MM.1S (cell line): Measurements from ENCODE around the gene CD244.

Experiments
- CTCF ChIP-seq: fragments of 300-600 bp; sonication (generic); IDR thresholded peaks from 2 replicates; pipeline ENCODE4 v1.5.1; 2016; ENCODE audit warnings: antibody characterized with exemption, low read length, mixed read lengths
- EZH2phosphoT487 ChIP-seq: fragments of 300-600 bp; sonication (generic); IDR thresholded peaks from 2 replicates; pipeline ENCODE4 v1.6.1; 2018; ENCODE audit warnings: antibody characterized with exemption, low read length

- TF ChIP-seq CTCF (no peak), EZH2phosphoT487 (no peak)
These were observed 82.3 kb downstream of the CD244 start for GRCh38 chr1:160780398-160780755.
